A549 (cell line): ENCODE results near the gene ITSN2. TPM values are rescaled to one million over a fixed set of nuclear protein-coding genes. Genes with fewer than 3 reads are reported as not detected.

Experiments
- ATAC-seq, 2 experiments: fragments of 200-7000 bp in 1 of 2; fragments of >200 bp in 1 of 2; cut with Nextera tagmentation in 1 of 2; cut with Tn5 transposase in 1 of 2; 3 replicates each; pipeline versions ENCODE4 v1.8.0 to v1.9.1; 2018 to 2020; ENCODE audit warnings: mild to moderate bottlenecking in 1 of 2, moderate library complexity in 1 of 2
- CTCF ChIA-PET: fragments of 300-600 bp; sonication (Branson Sonifier 250); formaldehyde crosslinking; extraction: SDS; loops from one replicate; lab custom pipeline; 2021; ENCODE audit warnings: antibody characterized with exemption, inconsistent platforms; lab: Yijun Ruan, JAX
- POLR2A ChIA-PET: fragments of 350-600 bp; formaldehyde crosslinking; extraction: SDS; loops from one replicate; lab custom pipeline; 2021; ENCODE audit warnings: antibody characterized with exemption, inconsistent platforms; lab: Yijun Ruan, JAX
- DNase-seq, 2 experiments: peaks; one replicate each; pipeline versions ENCODE4 v3.0.0 to v3.0.0-alpha.2; 2011 to 2016; ENCODE audit warnings: low read depth in 1 of 2, low spot score in 1 of 2
- FAIRE-seq: peaks from 2 replicates; lab custom pipeline; 2011; peaks lifted over from hg19 to GRCh38; lab: Jason Lieb, UNC
- H3K27ac ChIP-seq, 2 experiments: fragments of >200 bp; sonication (Bioruptor Twin); formaldehyde crosslinking; 3 replicates each; pipeline ENCODE4 v1.5.1; 2016 to 2017
- H3K4me1 ChIP-seq: fragments of >200 bp; sonication (Bioruptor Twin); formaldehyde crosslinking; 3 replicates; pipeline ENCODE4 v1.6.1; 2016
- H3K4me2 ChIP-seq: fragments of >200 bp; sonication (Bioruptor Twin); formaldehyde crosslinking; 3 replicates; pipeline ENCODE4 v1.6.1; 2016
- H3K4me3 ChIP-seq: fragments of >200 bp; sonication (Bioruptor Twin); formaldehyde crosslinking; 3 replicates; pipeline ENCODE4 v1.5.1; 2016
- H3K9me3 ChIP-seq: fragments of >200 bp; sonication (Bioruptor Twin); formaldehyde crosslinking; 3 replicates; pipeline ENCODE4 v1.6.1; 2016
- CBX8 ChIP-seq: fragments of 200-600 bp; sonication (generic); IDR thresholded peaks from 2 replicates; pipeline ENCODE4 v1.6.1; 2016
- EHMT2 ChIP-seq: fragments of 200-600 bp; sonication (generic); IDR thresholded peaks from 2 replicates; pipeline ENCODE4 v1.6.1; 2016; ENCODE audit warnings: antibody characterized with exemption, low read depth, mild to moderate bottlenecking, moderate library complexity
- ESRRA ChIP-seq: fragments of 150-350 bp; IDR thresholded peaks from 2 replicates; pipeline ENCODE4 v1.6.1; 2014; ENCODE audit warnings: mild to moderate bottlenecking, low read length, borderline replicate concordance
- FOSB ChIP-seq: fragments of 250-450 bp; sonication (Bioruptor Pico); IDR thresholded peaks from 2 replicates; pipeline ENCODE4 v1.5.0; 2020; ENCODE audit warnings: mild to moderate bottlenecking, moderate library complexity
- FOXS1 ChIP-seq: fragments of 250-450 bp; sonication (Bioruptor Pico); IDR thresholded peaks from 2 replicates; pipeline ENCODE4 v1.5.0; 2020; ENCODE audit warnings: mild to moderate bottlenecking, moderate library complexity
- HDAC2 ChIP-seq: fragments of 200-600 bp; sonication (generic); IDR thresholded peaks from 2 replicates; pipeline ENCODE4 v1.6.1; 2016
- HEYL ChIP-seq: fragments of 250-450 bp; sonication (Bioruptor Pico); IDR thresholded peaks from 2 replicates; pipeline ENCODE4 v1.8.0; 2021; ENCODE audit warnings: mild to moderate bottlenecking, moderate library complexity
- HOXA7 ChIP-seq: fragments of 250-450 bp; sonication (Bioruptor Pico); IDR thresholded peaks from 2 replicates; pipeline ENCODE4 v1.5.0; 2020; ENCODE audit warnings: mild to moderate bottlenecking, moderate library complexity
- HOXB13 ChIP-seq: fragments of 250-450 bp; sonication (Bioruptor Pico); IDR thresholded peaks from 2 replicates; pipeline ENCODE4 v1.5.0; 2020; ENCODE audit warnings: low read depth, mild to moderate bottlenecking, moderate library complexity
- KDM5A ChIP-seq: fragments of 200-600 bp; sonication (generic); IDR thresholded peaks from 2 replicates; pipeline ENCODE4 v1.6.1; 2016; ENCODE audit warnings: antibody characterized with exemption, mild to moderate bottlenecking
- NFE2L2 ChIP-seq: fragments of 150-350 bp; conservative IDR thresholded peaks from 2 replicates; pipeline ENCODE4 v1.6.1; 2014; ENCODE audit warnings: low read length
- PHF8 ChIP-seq: fragments of 200-600 bp; sonication (generic); IDR thresholded peaks from 2 replicates; pipeline ENCODE4 v1.6.1; 2016; ENCODE audit warnings: low read depth, mild to moderate bottlenecking, antibody characterized with exemption, moderate library complexity, borderline replicate concordance
- POLR2AphosphoS2 ChIP-seq: conservative IDR thresholded peaks from 2 replicates; pipeline ENCODE4 v1.6.1; 2012; ENCODE audit warnings: low read length, improper control_type of control experiment, inconsistent platforms
- RAD21 ChIP-seq, 2 experiments: fragments of >200 bp in 1 of 2; sonication (Bioruptor Twin) in 1 of 2; formaldehyde crosslinking in 1 of 2; IDR thresholded peaks in 1 of 2; conservative IDR thresholded peaks in 1 of 2; 2 replicates in 1 of 2; 3 replicates in 1 of 2; pipeline ENCODE4 v1.6.1; 2012 to 2018; ENCODE audit warnings: inconsistent platforms in 1 of 2
- SMC3 ChIP-seq: fragments of >200 bp; sonication (Bioruptor Twin); formaldehyde crosslinking; IDR thresholded peaks from 3 replicates; pipeline ENCODE4 v1.6.1; 2018; ENCODE audit warnings: inconsistent platforms
- WGBS: methylation state at CpG from one replicate; pipeline ENCODE4 v1.1.6; 2017; ENCODE audit errors: missing lambda C conversion rate; 5-methylcytosine and 5-hydroxymethylcytosine counted together
- polyA plus RNA-seq, 4 experiments: library from polyadenylated mRNA; depleted of rRNA in 3 of 4; stranded (reverse); fragments of >200 nt; fragmentation: RNase III in 1 of 4; extraction: RNeasy Plus Mini Kit Qiagen cat#74134 plus additional on column Dnase treatment in 1 of 4; gene quantifications; 2 replicates in 3 of 4; 3 replicates in 1 of 4; pipeline ENCODE4 v1.2.3, GENCODE V29; 2011 to 2017
- TF ChIP-seq, protein P1 (sequence below): fragments of >200 bp; sonication (Bioruptor Twin); formaldehyde crosslinking; IDR thresholded peaks from 3 replicates; pipeline ENCODE4 v1.6.1; 2016
- TF ChIP-seq, protein P2 (sequence below): fragments of 250-450 bp; sonication (Bioruptor Pico); IDR thresholded peaks from 2 replicates; pipeline ENCODE4 v1.5.0; 2020; ENCODE audit warnings: low read depth, mild to moderate bottlenecking, moderate library complexity
- TF ChIP-seq, protein P3 (sequence below): fragments of 450-650 bp; IDR thresholded peaks from 2 replicates; pipeline ENCODE4 v1.6.1; 2014; ENCODE audit warnings: antibody characterized with exemption
- TF ChIP-seq, protein P4 (sequence below): fragments of >200 bp; sonication (Bioruptor Twin); formaldehyde crosslinking; IDR thresholded peaks from 3 replicates; pipeline ENCODE4 v1.5.1; 2016
- TF ChIP-seq, protein P5 (sequence below): fragments of 250-450 bp; sonication (Bioruptor Pico); IDR thresholded peaks from 2 replicates; pipeline ENCODE4 v1.5.0; 2021; ENCODE audit warnings: mild to moderate bottlenecking, moderate library complexity, borderline replicate concordance
- TF ChIP-seq, protein P6 (sequence below): fragments of >200 bp; sonication (Bioruptor Twin); formaldehyde crosslinking; IDR thresholded peaks from 2 replicates; pipeline ENCODE4 v1.6.1; 2016

The ITSN2 gene
- polyA plus RNA-seq, 2 of the 4 experiments (the other 2 are of a cell fraction): 19.8 to 48.3 TPM

DNA sequence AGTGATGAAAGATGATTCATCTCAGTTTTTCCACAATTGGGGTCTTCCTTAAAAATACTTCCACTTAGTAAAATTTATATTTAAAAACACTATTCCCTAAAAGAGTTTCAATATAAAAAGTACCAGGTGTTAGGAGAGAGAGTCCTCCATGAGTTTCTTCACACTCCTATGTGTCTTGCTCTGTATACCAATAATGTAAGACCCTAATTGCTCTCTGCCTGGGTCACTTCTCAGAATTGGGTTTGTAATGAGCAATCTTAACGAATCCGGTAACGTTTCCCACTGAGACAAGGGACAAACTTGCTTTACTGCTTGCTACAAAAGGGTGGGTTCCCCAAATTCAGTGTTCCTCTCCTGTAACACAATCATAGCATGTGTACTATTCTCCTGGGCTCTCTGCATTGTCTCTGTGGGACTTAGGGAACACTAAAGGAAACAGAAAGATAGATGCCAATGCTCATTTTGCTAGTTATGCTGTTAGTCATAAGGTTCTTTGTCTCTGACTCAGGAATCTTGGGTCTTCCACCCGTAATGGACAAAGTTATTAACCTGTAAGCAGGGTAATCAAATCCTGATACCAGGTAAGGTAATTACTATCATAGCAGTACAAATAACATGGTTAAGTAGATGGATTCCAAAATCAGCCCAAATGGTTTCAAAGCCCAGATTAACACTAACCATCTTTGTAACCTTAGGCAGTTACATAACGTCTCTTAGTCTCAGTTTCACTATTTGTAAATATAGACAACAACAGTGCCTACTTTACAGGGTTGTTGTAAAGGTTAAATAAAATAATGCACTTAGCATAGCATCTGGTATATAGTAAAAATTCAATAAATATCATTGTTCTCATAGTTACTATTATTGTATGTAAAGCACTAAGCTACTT, 46.3 kb downstream of the ITSN2 start:
- ChIA-PET CTCF (no interaction called here), POLR2A (no interaction called here)
- DNase-seq (no peak), ATAC-seq (no peak; a peak in 1 of 6 replicates), FAIRE-seq (no peak)
- TF ChIP-seq, protein P1, sequence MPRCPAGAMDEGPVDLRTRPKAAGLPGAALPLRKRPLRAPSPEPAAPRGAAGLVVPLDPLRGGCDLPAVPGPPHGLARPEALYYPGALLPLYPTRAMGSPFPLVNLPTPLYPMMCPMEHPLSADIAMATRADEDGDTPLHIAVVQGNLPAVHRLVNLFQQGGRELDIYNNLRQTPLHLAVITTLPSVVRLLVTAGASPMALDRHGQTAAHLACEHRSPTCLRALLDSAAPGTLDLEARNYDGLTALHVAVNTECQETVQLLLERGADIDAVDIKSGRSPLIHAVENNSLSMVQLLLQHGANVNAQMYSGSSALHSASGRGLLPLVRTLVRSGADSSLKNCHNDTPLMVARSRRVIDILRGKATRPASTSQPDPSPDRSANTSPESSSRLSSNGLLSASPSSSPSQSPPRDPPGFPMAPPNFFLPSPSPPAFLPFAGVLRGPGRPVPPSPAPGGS: no peak
- no peak for TF ChIP-seq NFE2L2
- TF ChIP-seq, protein P2, sequence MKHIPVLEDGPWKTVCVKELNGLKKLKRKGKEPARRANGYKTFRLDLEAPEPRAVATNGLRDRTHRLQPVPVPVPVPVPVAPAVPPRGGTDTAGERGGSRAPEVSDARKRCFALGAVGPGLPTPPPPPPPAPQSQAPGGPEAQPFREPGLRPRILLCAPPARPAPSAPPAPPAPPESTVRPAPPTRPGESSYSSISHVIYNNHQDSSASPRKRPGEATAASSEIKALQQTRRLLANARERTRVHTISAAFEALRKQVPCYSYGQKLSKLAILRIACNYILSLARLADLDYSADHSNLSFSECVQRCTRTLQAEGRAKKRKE: no peak
- no peak for TF ChIP-seq KDM5A
- TF ChIP-seq, protein P3, sequence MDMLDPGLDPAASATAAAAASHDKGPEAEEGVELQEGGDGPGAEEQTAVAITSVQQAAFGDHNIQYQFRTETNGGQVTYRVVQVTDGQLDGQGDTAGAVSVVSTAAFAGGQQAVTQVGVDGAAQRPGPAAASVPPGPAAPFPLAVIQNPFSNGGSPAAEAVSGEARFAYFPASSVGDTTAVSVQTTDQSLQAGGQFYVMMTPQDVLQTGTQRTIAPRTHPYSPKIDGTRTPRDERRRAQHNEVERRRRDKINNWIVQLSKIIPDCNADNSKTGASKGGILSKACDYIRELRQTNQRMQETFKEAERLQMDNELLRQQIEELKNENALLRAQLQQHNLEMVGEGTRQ: no peak
- TF ChIP-seq HEYL (CRISPR knock-in tag): no peak
- TF ChIP-seq ESRRA: no peak
- TF ChIP-seq EHMT2: no peak
- TF ChIP-seq, protein P4, sequence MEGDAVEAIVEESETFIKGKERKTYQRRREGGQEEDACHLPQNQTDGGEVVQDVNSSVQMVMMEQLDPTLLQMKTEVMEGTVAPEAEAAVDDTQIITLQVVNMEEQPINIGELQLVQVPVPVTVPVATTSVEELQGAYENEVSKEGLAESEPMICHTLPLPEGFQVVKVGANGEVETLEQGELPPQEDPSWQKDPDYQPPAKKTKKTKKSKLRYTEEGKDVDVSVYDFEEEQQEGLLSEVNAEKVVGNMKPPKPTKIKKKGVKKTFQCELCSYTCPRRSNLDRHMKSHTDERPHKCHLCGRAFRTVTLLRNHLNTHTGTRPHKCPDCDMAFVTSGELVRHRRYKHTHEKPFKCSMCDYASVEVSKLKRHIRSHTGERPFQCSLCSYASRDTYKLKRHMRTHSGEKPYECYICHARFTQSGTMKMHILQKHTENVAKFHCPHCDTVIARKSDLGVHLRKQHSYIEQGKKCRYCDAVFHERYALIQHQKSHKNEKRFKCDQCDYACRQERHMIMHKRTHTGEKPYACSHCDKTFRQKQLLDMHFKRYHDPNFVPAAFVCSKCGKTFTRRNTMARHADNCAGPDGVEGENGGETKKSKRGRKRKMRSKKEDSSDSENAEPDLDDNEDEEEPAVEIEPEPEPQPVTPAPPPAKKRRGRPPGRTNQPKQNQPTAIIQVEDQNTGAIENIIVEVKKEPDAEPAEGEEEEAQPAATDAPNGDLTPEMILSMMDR: no peak
- TF ChIP-seq CBX8: no peak
- no peak for TF ChIP-seq POLR2AphosphoS2
- no peak for TF ChIP-seq PHF8
- no peak for TF ChIP-seq HOXA7 (CRISPR knock-in tag)
- TF ChIP-seq, protein P5, sequence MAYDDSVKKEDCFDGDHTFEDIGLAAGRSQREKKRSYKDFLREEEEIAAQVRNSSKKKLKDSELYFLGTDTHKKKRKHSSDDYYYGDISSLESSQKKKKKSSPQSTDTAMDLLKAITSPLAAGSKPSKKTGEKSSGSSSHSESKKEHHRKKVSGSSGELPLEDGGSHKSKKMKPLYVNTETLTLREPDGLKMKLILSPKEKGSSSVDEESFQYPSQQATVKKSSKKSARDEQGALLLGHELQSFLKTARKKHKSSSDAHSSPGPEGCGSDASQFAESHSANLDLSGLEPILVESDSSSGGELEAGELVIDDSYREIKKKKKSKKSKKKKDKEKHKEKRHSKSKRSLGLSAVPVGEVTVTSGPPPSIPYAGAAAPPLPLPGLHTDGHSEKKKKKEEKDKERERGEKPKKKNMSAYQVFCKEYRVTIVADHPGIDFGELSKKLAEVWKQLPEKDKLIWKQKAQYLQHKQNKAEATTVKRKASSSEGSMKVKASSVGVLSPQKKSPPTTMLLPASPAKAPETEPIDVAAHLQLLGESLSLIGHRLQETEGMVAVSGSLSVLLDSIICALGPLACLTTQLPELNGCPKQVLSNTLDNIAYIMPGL (CRISPR knock-in tag): no peak
- TF ChIP-seq FOSB (CRISPR knock-in tag): no peak
- TF ChIP-seq HDAC2: no peak
- no peak overlapping the region for H3K4me2 ChIP-seq
- no peaks in the 10 kb centered on the region for H3K9me3 ChIP-seq
- H3K27ac ChIP-seq: no peak overlapping the region
- no peak overlapping the region for H3K4me3 ChIP-seq
- whole genome bisulfite sequencing: 79% methylated on average over 5 of the region's 5 CpGs
- H3K4me1 ChIP-seq: peaks cover 17% of the 10 kb centered on the region

DNA sequence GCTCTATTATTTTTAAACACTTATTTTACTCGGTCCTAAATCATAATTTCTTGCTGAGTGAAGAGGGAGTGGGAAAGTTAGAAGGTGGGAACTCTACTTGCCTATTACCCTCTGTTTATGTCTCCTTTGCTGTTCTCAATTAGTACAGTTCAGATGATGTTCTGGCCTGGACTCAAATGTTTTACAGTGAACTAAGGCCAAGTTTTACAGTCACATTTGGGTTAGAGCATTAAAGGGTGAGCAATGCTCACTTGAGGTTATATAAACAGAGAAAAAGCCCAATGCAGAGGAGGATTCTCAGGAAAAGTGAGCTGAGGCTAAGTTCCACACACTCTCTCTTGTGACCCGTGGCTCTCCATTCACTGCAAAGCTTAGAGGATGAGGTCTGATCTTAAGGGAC, 52.4 kb downstream of the ITSN2 start:
- peak; percentile 36 for FAIRE-seq

More for the DNA sequence above, 52.4 kb downstream of the ITSN2 start:
- Histone ChIP-seq H3K4me2 (no peak overlapping the region), H3K4me3 (no peak overlapping the region), H3K27ac (no peak overlapping the region), H3K4me1 (0 out of 3 replicates have a peak, but pooled peaks cover under 1% of the 10 kb centered on the region), H3K9me3 (no peaks in the 10 kb centered on the region)
- TF ChIP-seq RAD21 (conservative IDR thresholded peaks at IDR 0.05 in 1 of 2, IDR thresholded peaks at IDR 0.05 in 1 of 2) (no peak), SMC3 (no peak), FOXS1 (no peak), HOXB13 (CRISPR knock-in tag) (no peak)
- TF ChIP-seq, protein P2: no peak
- TF ChIP-seq, protein P6, sequence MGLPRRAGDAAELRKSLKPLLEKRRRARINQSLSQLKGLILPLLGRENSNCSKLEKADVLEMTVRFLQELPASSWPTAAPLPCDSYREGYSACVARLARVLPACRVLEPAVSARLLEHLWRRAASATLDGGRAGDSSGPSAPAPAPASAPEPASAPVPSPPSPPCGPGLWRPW: no peak
- DNase-seq: no peak
- WGBS: 89% methylated on average over 2 of the region's 2 CpGs
- ChIA-PET POLR2A (no interaction called here), CTCF (no interaction called here)
- ATAC-seq: no peak
